T follicular helper cell (primary cell): ENCODE results near the gene TSC1.
"Not testable (repeated sequence)": the region's sequence is repeated elsewhere in the genome, so short reads cannot be mapped to it uniquely, and the experiment has no call there.

ENCODE experiments used
- DNase-seq: peaks from one replicate; pipeline ENCODE4 v3.0.0-alpha.2; 2020; ENCODE audit warnings: low read depth

Gene TSC1

DNA sequence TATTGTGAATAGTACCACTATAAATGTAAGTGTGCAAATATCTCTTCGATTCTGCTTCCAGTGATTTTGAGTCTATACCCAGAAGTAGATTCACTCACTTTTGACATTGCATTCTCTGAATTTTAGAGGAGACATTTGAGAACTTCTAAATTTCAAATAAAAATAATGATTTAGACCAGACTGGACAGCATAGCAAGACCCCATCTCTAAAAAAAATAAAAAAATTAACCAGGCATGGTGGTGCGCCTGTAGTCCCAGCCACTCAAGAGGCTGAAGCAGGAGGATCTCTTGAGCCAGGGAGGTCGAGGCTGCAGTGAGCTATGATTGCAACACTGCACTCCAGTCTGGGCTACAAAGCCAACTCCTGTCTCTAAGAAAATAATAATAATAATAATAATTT lies 32.2 kb upstream of the TSC1 start:
- no peak for DNase-seq

DNA sequence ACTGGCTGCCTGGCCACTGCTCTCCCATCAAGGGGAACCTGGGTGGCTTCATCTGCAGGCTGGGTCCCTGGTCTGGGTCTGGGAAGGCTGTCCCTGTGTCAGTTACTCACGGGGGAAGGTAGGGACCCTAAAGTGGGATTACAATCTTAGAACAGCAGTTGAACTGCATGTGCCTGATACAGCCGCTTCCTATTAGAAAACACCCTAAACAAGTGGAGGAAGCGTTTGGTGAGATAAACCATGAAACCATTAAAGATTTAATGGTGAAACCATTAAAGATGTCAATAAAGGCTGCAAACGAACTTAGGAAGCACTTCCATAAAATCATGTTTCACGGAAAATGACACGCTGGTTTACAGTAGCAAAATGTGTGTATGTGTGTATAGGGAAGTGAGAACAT lies 31.5 kb upstream of the TSC1 start:
- DNase-seq, result no peak

GRCh38 chr9:132973713-132974112 lies 29.3 kb upstream of the TSC1 start:
- no peak for DNase-seq

GRCh38 chr9:132973166-132973565 lies 28.8 kb upstream of the TSC1 start:
- DNase-seq, result no peak

- no peak for DNase-seq
Measured at GRCh38 chr9:132970324-132971062, 26.1 kb upstream of the TSC1 start.

GRCh38 chr9:132969783-132970182 lies 25.4 kb upstream of the TSC1 start:
- DNase-seq, result no peak

- not testable (repeated sequence) for DNase-seq
Measured at GRCh38 chr9:132967908-132968307, 23.5 kb upstream of the TSC1 start.

- DNase-seq, result no peak
Measured at GRCh38 chr9:132965478-132965877, 21.1 kb upstream of the TSC1 start.

DNA sequence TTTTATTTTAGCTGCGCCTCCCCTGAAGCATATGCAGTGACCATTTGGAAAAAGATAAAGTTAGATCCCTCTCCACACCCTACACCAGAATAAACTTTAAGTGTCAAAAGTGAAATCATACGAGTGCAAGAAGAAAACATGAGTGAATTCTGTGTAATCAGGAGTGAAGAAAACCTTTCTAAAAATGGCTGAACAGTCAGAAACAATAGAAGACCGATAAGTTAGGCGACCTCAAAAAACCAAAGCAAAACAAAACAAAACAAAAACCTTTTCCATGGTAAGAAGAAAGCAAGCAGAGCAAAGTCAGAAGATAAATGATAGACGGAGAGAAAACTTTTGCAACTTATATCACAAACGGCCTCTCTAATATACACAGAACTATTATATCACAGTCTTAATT lies 16.6 kb upstream of the TSC1 start:
- no peak for DNase-seq

DNA sequence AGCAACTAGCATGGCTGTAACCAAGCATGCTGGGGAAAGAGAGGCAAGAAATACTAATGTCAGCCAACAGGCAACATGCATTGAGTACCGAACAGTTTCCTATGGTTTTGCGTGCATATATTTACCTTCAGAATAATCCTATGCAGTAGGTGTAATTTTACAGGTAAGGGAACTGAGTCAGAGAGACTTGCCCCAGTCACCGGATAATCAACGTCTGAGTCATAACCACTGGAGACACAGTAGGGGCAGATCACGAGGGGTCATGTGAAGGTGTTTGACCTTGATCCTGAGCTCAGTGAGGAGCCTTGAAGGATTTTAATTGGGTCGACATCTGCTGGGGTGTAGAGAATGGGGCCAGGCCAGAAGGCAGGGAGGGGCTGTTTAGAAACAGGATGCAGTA lies 13.4 kb upstream of the TSC1 start:
- DNase-seq, result no peak

DNA sequence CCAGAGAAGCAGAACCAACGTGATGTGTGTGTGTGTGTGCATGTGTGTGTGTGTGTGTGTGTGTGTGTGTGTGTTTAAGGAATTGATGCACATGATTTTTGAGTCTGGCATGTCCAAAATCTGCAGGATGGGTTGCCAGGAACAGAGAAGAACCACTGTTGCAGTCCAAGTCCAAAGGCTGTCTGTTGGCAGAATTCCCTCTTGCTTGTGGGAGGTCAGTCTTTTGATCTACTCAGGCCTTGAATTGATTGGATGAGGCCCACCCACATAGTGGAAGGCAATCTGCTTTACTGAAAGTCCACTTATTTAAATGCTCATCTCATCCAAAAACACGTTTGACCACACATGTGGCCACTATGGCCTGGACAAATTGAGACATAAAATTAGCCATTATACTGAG lies 11.4 kb upstream of the TSC1 start:
- DNase-seq, result no peak

DNA sequence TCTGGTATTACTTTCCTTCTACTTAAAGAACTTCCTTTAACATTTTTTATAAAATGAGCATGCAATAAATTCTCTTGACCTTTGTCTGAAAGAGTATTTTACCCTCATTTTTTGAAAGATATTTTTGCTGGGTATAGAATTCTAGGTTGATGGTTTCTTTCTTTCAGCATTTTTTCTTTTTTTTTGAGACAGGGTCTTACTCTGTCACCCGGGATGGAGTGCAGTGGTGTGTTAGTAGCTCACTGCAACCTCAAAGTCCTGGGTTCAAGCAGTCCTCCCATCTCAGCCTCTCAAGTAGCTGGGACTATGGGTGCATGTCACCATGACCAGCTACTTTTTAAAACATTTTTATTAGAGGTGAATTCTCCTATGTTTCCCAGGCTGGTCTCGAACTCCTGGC lies 10.7 kb upstream of the TSC1 start:
- no peak for DNase-seq

DNA sequence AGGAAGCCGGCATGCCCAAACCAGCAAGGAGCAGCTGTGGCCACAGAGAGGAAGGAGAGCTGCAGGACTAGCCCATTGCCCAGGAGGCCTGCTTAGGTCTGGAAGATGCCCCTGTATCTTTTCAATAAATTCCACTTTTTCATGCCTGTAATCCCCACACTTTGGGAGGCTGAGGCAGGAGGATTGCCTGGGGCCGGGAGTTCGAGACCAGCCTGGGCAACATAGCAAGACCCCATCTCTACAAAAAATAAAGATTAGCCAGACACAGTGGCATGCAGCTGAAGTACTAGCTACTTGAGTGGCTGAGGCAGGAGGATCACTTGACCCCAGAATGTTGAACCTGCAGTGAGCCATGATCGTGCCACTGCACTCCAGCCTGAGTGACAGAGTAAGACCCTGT lies 5.3 kb upstream of the TSC1 start:
- no peak for DNase-seq

GRCh38 chr9:132948482-132949050 lies 4.2 kb upstream of the TSC1 start:
- DNase-seq, result no peak

- DNase-seq, result no peak
Measured at GRCh38 chr9:132947756-132948155, 3.3 kb upstream of the TSC1 start.

DNA sequence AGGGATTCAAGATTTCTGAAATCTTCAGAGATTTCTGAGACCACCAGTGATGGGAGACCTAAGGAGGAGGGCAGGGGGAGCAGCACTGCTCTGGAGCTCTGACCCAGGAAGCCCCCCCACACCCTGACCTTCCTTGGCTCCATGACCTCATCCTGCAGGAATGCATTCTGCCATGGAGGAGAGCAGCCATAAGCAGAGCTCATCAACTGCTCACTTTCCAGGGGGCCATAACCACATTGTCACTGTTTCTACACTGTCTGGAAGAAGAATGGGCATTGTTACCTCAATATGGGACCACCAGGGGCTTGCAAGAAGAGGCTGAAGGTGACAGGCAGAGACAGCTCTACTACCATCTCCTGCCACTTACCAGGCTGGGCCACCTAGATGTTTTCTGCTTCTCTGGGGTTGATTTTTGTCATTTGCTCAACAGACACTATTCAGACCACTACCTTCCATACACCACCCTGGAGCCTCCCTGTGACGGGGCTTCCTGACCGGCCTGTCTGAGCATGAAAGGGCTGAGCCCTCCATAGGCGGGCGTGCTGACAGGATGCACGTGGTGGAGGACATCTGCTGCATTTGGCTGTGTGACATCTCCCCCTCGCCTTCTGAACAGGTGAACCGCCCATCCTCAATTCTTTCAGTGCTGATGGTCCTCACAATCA lies 2.3 kb upstream of the TSC1 start:
- DNase-seq, result no peak

- no peak for DNase-seq
Measured at GRCh38 chr9:132946211-132946610, 1.8 kb upstream of the TSC1 start.

DNA sequence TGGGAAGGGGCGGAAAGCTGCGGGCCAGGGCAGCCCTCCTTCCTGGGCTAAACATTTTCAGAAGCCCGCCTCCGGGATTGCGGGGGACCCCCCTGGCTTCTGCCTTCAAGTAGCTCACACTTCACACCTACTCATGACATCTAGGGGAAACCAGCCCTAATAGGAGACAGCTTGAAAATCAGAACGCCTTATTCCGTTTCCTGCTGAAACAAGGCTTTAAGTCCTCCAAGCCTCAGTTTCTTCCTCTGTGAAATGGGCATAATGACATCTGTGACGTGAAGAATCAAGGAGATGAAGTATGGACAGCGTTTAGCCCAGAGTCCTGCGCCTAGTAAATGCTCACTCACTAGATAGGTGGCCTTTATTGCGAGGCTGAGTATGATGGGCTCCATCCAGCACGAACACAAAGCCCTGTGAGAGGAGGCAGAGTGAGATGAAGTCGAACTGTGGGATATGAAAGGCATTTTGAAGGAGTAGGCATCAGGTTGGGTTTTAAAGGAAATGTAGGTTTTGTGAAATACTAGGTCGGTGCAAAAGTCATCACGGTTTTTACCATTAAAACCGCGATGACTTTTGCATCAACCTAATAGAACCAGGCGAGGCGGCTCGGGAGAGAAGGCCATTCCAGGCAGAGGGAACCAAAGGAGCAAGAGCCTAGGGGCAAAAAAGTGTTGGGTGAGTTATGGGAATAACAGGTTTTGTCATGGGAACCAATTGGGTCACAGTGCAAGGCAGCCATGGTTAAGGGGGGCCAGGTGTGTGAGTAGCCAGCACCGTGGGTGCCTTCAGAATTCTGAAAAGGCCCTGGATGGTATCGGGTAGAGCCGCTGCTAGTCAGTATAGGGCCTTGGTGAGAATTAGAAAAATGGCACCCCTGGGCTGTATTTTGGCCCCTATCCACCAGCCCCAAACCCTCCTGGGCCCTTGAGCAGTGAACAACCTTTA lies 1.0 kb upstream of the TSC1 start:
- no peak for DNase-seq

- no peak for DNase-seq
Measured at GRCh38 chr9:132943651-132944293, 644 bp downstream of the TSC1 start.

- DNase-seq, result no peak
Measured at GRCh38 chr9:132942541-132943182, 1.8 kb downstream of the TSC1 start.

GRCh38 chr9:132939169-132939568 lies 5.2 kb downstream of the TSC1 start:
- no peak for DNase-seq
